WTC11 (cell line): ENCODE data around the gene SGPL1. TPM values are rescaled to one million over a fixed set of nuclear protein-coding genes. Genes with fewer than 3 reads are reported as not detected.

Experiments used
- ATAC-seq: fragments of 200-7000 bp; cut with Tn5 transposase; 2 replicates; pipeline ENCODE4 v1.10.0; 2021; ENCODE audit warnings: mild to moderate bottlenecking, moderate library complexity
- CTCF ChIA-PET: fragments of 300-600 bp; sonication (Branson Sonifier 250); formaldehyde crosslinking; loops from one replicate; lab custom pipeline; 2021; ENCODE audit warnings: antibody characterized with exemption; lab: Charles Lee
- POLR2A ChIA-PET: fragments of 350-600 bp; sonication (Branson Sonifier 250); formaldehyde crosslinking; loops from one replicate; lab custom pipeline; 2021; ENCODE audit warnings: antibody characterized with exemption; lab: Charles Lee
- DNase-seq: peaks from one replicate; pipeline ENCODE4 v3.0.0; 2021; ENCODE audit warnings: low spot score
- H3K27ac Mint-ChIP-seq: 2 replicates; pipeline ENCODE4 v1.8.0; 2021; ENCODE audit warnings: mixed read lengths
- H3K27me3 Mint-ChIP-seq: 2 replicates; pipeline ENCODE4 v1.8.0; 2021; ENCODE audit warnings: low read depth, mild to moderate bottlenecking, moderate library complexity, mixed read lengths
- H3K36me3 Mint-ChIP-seq: 2 replicates; pipeline ENCODE4 v1.8.0; 2021; ENCODE audit warnings: mixed read lengths
- H3K4me1 Mint-ChIP-seq: 2 replicates; pipeline ENCODE4 v1.8.0; 2022; ENCODE audit warnings: mixed read lengths
- H3K4me3 Mint-ChIP-seq: 2 replicates; pipeline ENCODE4 v1.8.0; 2021; ENCODE audit warnings: mild to moderate bottlenecking, moderate library complexity, mixed read lengths
- H3K9me3 Mint-ChIP-seq: 2 replicates; pipeline ENCODE4 v1.8.0; 2021; ENCODE audit warnings: mixed read lengths
- AFF4 ChIP-seq: sonication (generic); formaldehyde crosslinking; IDR thresholded peaks from 2 replicates; pipeline ENCODE4 v1.8.1; 2023; ENCODE audit warnings: mild to moderate bottlenecking, missing genetic modification reagents, borderline replicate concordance
- ATF2 ChIP-seq: sonication (generic); formaldehyde crosslinking; IDR thresholded peaks from 2 replicates; pipeline ENCODE4 v1.8.1; 2022; ENCODE audit warnings: low read depth, missing genetic modification reagents, borderline replicate concordance
- ATF3 ChIP-seq: sonication (generic); formaldehyde crosslinking; conservative IDR thresholded peaks from 2 replicates; pipeline ENCODE4 v1.8.1; 2022; ENCODE audit warnings: mild to moderate bottlenecking, missing genetic modification reagents
- GRHL2 ChIP-seq: fragments of 250-450 bp; sonication (Bioruptor Pico); IDR thresholded peaks from 2 replicates; pipeline ENCODE4 v1.8.0; 2022; ENCODE audit warnings: mild to moderate bottlenecking, moderate library complexity; ENCODE audit not compliant: insufficient replicate concordance, severe bottlenecking
- HMGA2 ChIP-seq: fragments of 250-450 bp; sonication (Bioruptor Pico); IDR thresholded peaks from 2 replicates; pipeline ENCODE4 v1.4.0; 2021; ENCODE audit warnings: mild to moderate bottlenecking, moderate library complexity
- JUN ChIP-seq: sonication (generic); formaldehyde crosslinking; IDR thresholded peaks from 2 replicates; pipeline ENCODE4 v1.8.0; 2023; ENCODE audit warnings: mild to moderate bottlenecking, missing genetic modification reagents
- MAX ChIP-seq: sonication (generic); formaldehyde crosslinking; IDR thresholded peaks from 2 replicates; pipeline ENCODE4 v1.8.0; 2022; ENCODE audit warnings: mild to moderate bottlenecking, missing genetic modification reagents
- NFATC4 ChIP-seq: fragments of 250-450 bp; sonication (Bioruptor Pico); IDR thresholded peaks from 2 replicates; pipeline ENCODE4 v1.9.0; 2021; ENCODE audit warnings: mild to moderate bottlenecking
- NR1H2 ChIP-seq: sonication (generic); formaldehyde crosslinking; IDR thresholded peaks from 2 replicates; pipeline ENCODE4 v1.9.0; 2021; ENCODE audit warnings: mild to moderate bottlenecking, moderate library complexity, missing genetic modification reagents
- NR2C2 ChIP-seq: sonication (generic); formaldehyde crosslinking; IDR thresholded peaks from 2 replicates; pipeline ENCODE4 v1.8.0; 2022; ENCODE audit warnings: mild to moderate bottlenecking, missing genetic modification reagents
- OVOL2 ChIP-seq: fragments of 250-450 bp; sonication (Bioruptor Pico); IDR thresholded peaks from 2 replicates; pipeline ENCODE4 v1.9.0; 2021; ENCODE audit warnings: mild to moderate bottlenecking, borderline replicate concordance
- PREB ChIP-seq: sonication (generic); formaldehyde crosslinking; IDR thresholded peaks from 2 replicates; pipeline ENCODE4 v1.8.1; 2022; ENCODE audit warnings: mild to moderate bottlenecking, missing genetic modification reagents, moderate library complexity, borderline replicate concordance
- SMAD3 ChIP-seq: sonication (generic); formaldehyde crosslinking; IDR thresholded peaks from 2 replicates; pipeline ENCODE4 v1.8.0; 2022; ENCODE audit warnings: missing genetic modification reagents, mild to moderate bottlenecking, borderline replicate concordance
- SP1 ChIP-seq: sonication (generic); formaldehyde crosslinking; conservative IDR thresholded peaks from 2 replicates; pipeline ENCODE4 v1.8.1; 2022; ENCODE audit warnings: missing genetic modification reagents
- TP53 ChIP-seq: sonication (generic); formaldehyde crosslinking; IDR thresholded peaks from 2 replicates; pipeline ENCODE4 v1.8.1; 2023; ENCODE audit warnings: mild to moderate bottlenecking, missing genetic modification reagents
- ZBTB43 ChIP-seq: sonication (generic); formaldehyde crosslinking; IDR thresholded peaks from 2 replicates; pipeline ENCODE4 v1.8.1; 2023; ENCODE audit warnings: mild to moderate bottlenecking, missing genetic modification reagents
- ZNF121 ChIP-seq: sonication (generic); formaldehyde crosslinking; IDR thresholded peaks from 2 replicates; pipeline ENCODE4 v1.8.0; 2023; ENCODE audit warnings: missing genetic modification reagents
- ZSCAN18 ChIP-seq: fragments of 250-450 bp; sonication (Bioruptor Pico); IDR thresholded peaks from 2 replicates; pipeline ENCODE4 v2.1.2; 2022; ENCODE audit warnings: mild to moderate bottlenecking, moderate library complexity
- total RNA-seq: library from RNA; stranded (reverse); gene quantifications from 3 replicates; pipeline ENCODE4 v1.2.3, GENCODE V29; 2021

SGPL1 gene
- total RNA-seq, 1 experiment from 2014 or later = 44.6 TPM

GRCh38 chr10:70863470-70864160, 47.9 kb downstream of the SGPL1 start:
- Mint-ChIP-seq H3K27me3 (no peaks in the 10 kb centered on the region), H3K4me1 (peaks cover 19% of the 10 kb centered on the region), H3K36me3 (peaks cover 39% of the 10 kb centered on the region), H3K27ac (no peak overlapping the region), H3K4me3 (no peak overlapping the region), H3K9me3 (peaks cover 5% of the 10 kb centered on the region; the same call in 1 of the 2 replicates)
- no peak for ATAC-seq
- TF ChIP-seq ATF2 (no peak), SP1 (no peak), NFATC4 (CRISPR knock-in tag) (no peak), ZNF121 (no peak), TP53 (CRISPR knock-in tag) (no peak), AFF4 (CRISPR knock-in tag) (no peak), NR2C2 (no peak), ATF3 (CRISPR knock-in tag) (no peak), SMAD3 (no peak), PREB (CRISPR knock-in tag) (no peak), OVOL2 (CRISPR knock-in tag) (no peak), MAX (CRISPR knock-in tag) (no peak), NR1H2 (no peak), HMGA2 (CRISPR knock-in tag) (no peak)
- DNase-seq = no peak
- POLR2A ChIA-PET = no interaction called here
- CTCF ChIA-PET = interaction anchor here (1.1 to 1.3 kb wide), 2 partner anchors 39 to 104 kb away, joined by 3 read pairs; no protein-coding TSS in a partner anchor

- H3K9me3 Mint-ChIP-seq = peaks cover 5% of the 10 kb centered on the region; the same call in 1 of the 2 replicates
- POLR2A ChIA-PET = no interaction called here
- no peak for ATAC-seq
- TF ChIP-seq GRHL2 (no peak), ZBTB43 (CRISPR knock-in tag) (no peak), JUN (CRISPR knock-in tag) (no peak), ZSCAN18 (CRISPR knock-in tag) (no peak)
- TF ChIP-seq, all 79 proteins: peak for 0
- H3K4me1 Mint-ChIP-seq = peaks cover 19% of the 10 kb centered on the region
- H3K27me3 Mint-ChIP-seq = no peaks in the 10 kb centered on the region
- CTCF ChIA-PET = interaction anchor here (0.6 to 1.3 kb wide), 3 partner anchors 12 to 306 kb away, joined by 3 to 4 read pairs (median 3); no protein-coding TSS in a partner anchor
- DNase-seq = no peak
- peaks cover 41% of the 10 kb centered on the region for H3K36me3 Mint-ChIP-seq
- peak overlapping the region; percentile 17; the same call in 1 of the 2 replicates for H3K27ac Mint-ChIP-seq
- H3K4me3 Mint-ChIP-seq = no peak overlapping the region
Observed at GRCh38 chr10:70864935-70865334, 49.2 kb downstream of the SGPL1 start.
